Measurements from ENCODE around the gene SNRNP70. TPM values are rescaled to one million over a fixed set of nuclear protein-coding genes. Genes with fewer than 3 reads are reported as not detected.

The SNRNP70 gene
- total and polyA plus RNA-seq, 2 of the 13 experiments (the other 11 are each of a cell fraction or from before 2014, with no cell fraction given) = 150 to 210 TPM

DNA sequence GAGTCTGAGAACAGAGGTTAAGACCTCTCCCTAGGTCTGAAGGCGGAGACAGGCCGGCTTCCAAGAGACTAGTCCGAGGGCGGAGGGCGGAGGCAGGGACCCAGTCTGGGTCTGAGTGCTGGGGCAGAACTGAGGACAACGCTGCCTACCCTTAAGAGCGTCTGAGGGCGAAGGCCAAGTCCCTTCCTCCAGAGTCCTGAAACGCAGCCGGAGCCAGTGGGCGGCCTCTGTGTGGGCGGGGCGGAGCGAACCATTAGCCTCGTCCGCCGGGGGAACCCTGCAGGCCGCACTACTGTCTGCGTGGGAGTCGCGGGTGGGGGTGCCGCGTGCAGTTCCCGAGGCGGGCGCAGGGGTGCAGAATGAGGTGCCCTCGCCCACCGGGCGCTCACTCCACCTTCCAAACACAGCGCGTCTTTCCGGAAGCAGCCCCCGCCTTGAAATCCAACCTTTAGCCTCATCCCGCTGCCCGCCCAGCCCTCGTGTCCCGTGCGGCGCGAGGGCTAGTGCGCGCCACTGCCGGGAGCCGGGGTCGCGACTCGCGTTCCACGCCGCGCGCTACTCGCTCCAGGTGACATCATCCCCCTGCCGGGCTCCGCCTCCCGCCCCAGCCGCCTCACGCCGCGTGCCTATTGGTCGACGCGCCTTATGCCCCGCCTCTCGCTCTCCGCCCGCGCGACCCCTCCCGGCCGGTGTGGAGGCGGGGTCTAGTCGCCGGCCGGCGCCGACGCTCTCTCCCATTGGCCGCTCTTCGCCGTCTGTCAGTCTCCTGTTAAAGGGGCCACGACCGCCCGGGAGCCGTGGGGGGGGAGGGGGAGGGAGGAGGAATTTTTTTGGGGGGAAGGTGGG lies 33.5 kb downstream of the SNRNP70 start, which contains the start of gene C19orf73 (continued):
- TF ChIP-seq HMGXB3 (CRISPR knock-in tag; IDR thresholded peaks at IDR 0.05; ENCODE audit: borderline replicate concordance) = 0 out of 2 replicates have a peak, but pooled peaks have one; percentile 35
- TF ChIP-seq NCOA5 (CRISPR knock-in tag; IDR thresholded peaks at IDR 0.05) = no peak
- TF ChIP-seq CENPT (CRISPR knock-in tag; IDR thresholded peaks at IDR 0.05; ENCODE audit: low read depth) = no peak; the same call in 1 of the 2 replicates
- TF ChIP-seq DZIP1 (CRISPR knock-in tag; IDR thresholded peaks at IDR 0.05) = peak; percentile 90; the same call in 1 of the 2 replicates
- no peak for TF ChIP-seq MAFK (conservative IDR thresholded peaks at IDR 0.05 in 1 of 2, IDR thresholded peaks at IDR 0.05 in 1 of 2; ENCODE audit: low read length in 2 of 2)
- TF ChIP-seq TBP (CRISPR knock-in tag; IDR thresholded peaks at IDR 0.05) = no peak
- no peak for TF ChIP-seq DDIT3 (CRISPR knock-in tag; IDR thresholded peaks at IDR 0.05)
- no peak for TF ChIP-seq ZC3H4 (CRISPR knock-in tag; IDR thresholded peaks at IDR 0.05; ENCODE audit: borderline replicate concordance)
- TF ChIP-seq HBP1 (CRISPR knock-in tag; IDR thresholded peaks at IDR 0.05; ENCODE audit: low read depth) = no peak
- TF ChIP-seq ZNF597 (CRISPR knock-in tag; IDR thresholded peaks at IDR 0.05) = no peak
- no peak for TF ChIP-seq POGZ (CRISPR knock-in tag; IDR thresholded peaks at IDR 0.05)
- TF ChIP-seq HNRNPK (IDR thresholded peaks at IDR 0.05; ENCODE audit: low read depth, low read length, poor library complexity, severe bottlenecking) = peak; percentile 96
- TF ChIP-seq KLF15 (CRISPR knock-in tag; IDR thresholded peaks at IDR 0.05; ENCODE audit: borderline replicate concordance) = peak; percentile 65; the same call in 1 of the 2 replicates
- TF ChIP-seq TIGD3 (CRISPR knock-in tag; IDR thresholded peaks at IDR 0.05; ENCODE audit: borderline replicate concordance) = no peak
- TF ChIP-seq, protein P1, sequence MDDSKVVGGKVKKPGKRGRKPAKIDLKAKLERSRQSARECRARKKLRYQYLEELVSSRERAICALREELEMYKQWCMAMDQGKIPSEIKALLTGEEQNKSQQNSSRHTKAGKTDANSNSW (CRISPR knock-in tag; IDR thresholded peaks at IDR 0.05; ENCODE audit: borderline replicate concordance) = 0 out of 2 replicates have a peak, but pooled peaks have one; percentile 79
